MM.1S (cell line): ENCODE measurements around the gene FBXO3.

ENCODE experiments used
- DNase-seq: peaks from one replicate; pipeline ENCODE4 v3.0.0-alpha.2; 2015
- H2AFZ ChIP-seq: fragments of 300-600 bp; sonication (generic); 2 replicates; pipeline ENCODE4 v1.6.0; 2016; ENCODE audit warnings: antibody characterized with exemption, low read length
- H3F3A ChIP-seq: fragments of 300-600 bp; sonication (generic); 2 replicates; pipeline ENCODE4 v1.6.1; 2016; ENCODE audit warnings: mild to moderate bottlenecking, antibody characterized with exemption, low read length, moderate library complexity, mixed read lengths; ENCODE audit not compliant: insufficient read depth
- H3K27ac ChIP-seq: fragments of 300-600 bp; sonication (generic); 2 replicates; pipeline ENCODE4 v1.5.1; 2016; ENCODE audit warnings: mild to moderate bottlenecking, low read length
- H3K27me3 ChIP-seq: fragments of 300-600 bp; sonication (generic); replicated peaks from 2 replicates; pipeline ENCODE4 v1.6.0; 2016; ENCODE audit warnings: low read length; ENCODE audit not compliant: insufficient read depth
- H3K36me3 ChIP-seq: fragments of 300-600 bp; sonication (generic); replicated peaks from 2 replicates; pipeline ENCODE4 v1.6.1; 2016; ENCODE audit warnings: mild to moderate bottlenecking, low read length, mixed read lengths; ENCODE audit not compliant: insufficient read depth
- H3K4me1 ChIP-seq: fragments of 300-600 bp; sonication (generic); 2 replicates; pipeline ENCODE4 v1.6.1; 2016; ENCODE audit warnings: low read length, mixed read lengths
- H3K4me2 ChIP-seq: fragments of 300-600 bp; sonication (generic); 2 replicates; pipeline ENCODE4 v1.6.0; 2016; ENCODE audit warnings: low read depth, low read length
- H3K4me3 ChIP-seq: fragments of 300-600 bp; sonication (generic); 2 replicates; pipeline ENCODE4 v1.5.1; 2016; ENCODE audit warnings: low read length, mixed read lengths
- H3K79me2 ChIP-seq: fragments of 300-600 bp; sonication (generic); 2 replicates; pipeline ENCODE4 v1.6.1; 2016; ENCODE audit warnings: mixed run types, low read length, mixed read lengths
- H3K9ac ChIP-seq: fragments of 300-600 bp; sonication (generic); 2 replicates; pipeline ENCODE4 v1.6.1; 2016; ENCODE audit warnings: low read length, mixed read lengths
- H3K9me2 ChIP-seq: fragments of 300-600 bp; sonication (generic); replicated peaks from 2 replicates; pipeline ENCODE4 v1.6.1; 2016; ENCODE audit warnings: mild to moderate bottlenecking, low read length, mixed read lengths; ENCODE audit not compliant: insufficient read depth
- H3K9me3 ChIP-seq: fragments of 300-600 bp; sonication (generic); replicated peaks from 2 replicates; pipeline ENCODE4 v1.6.1; 2016; ENCODE audit warnings: mild to moderate bottlenecking, low read length, mixed read lengths; ENCODE audit not compliant: insufficient read depth
- H4K20me1 ChIP-seq: fragments of 300-600 bp; sonication (generic); 2 replicates; pipeline ENCODE4 v1.6.1; 2016; ENCODE audit warnings: mild to moderate bottlenecking, low read length, moderate library complexity, mixed read lengths; ENCODE audit not compliant: insufficient read depth
- CTCF ChIP-seq: fragments of 300-600 bp; sonication (generic); IDR thresholded peaks from 2 replicates; pipeline ENCODE4 v1.5.1; 2016; ENCODE audit warnings: antibody characterized with exemption, low read length, mixed read lengths
- EZH2 ChIP-seq: fragments of 300-600 bp; sonication (generic); optimal IDR thresholded peaks from 2 replicates; pipeline ENCODE3; 2017; ENCODE audit warnings: low read depth, mild to moderate bottlenecking, antibody characterized with exemption, low read length, mixed read lengths
- EZH2phosphoT487 ChIP-seq: fragments of 300-600 bp; sonication (generic); IDR thresholded peaks from 2 replicates; pipeline ENCODE4 v1.6.1; 2018; ENCODE audit warnings: antibody characterized with exemption, low read length

The FBXO3 gene

GRCh38 chr11:33713856-33714398 lies 60.4 kb downstream of the FBXO3 start:
- H3K4me2 ChIP-seq, result no peak overlapping the region
- H3F3A ChIP-seq, result peaks cover 15% of the 10 kb centered on the region
- H3K9me3 ChIP-seq, result no peaks in the 10 kb centered on the region
- H3K4me3 ChIP-seq, result no peak overlapping the region
- H4K20me1 ChIP-seq, result peaks cover 13% of the 10 kb centered on the region
- H2AFZ ChIP-seq, result no peak overlapping the region
- no peak for DNase-seq
- no peak overlapping the region for H3K9ac ChIP-seq
- H3K4me1 ChIP-seq, result peaks cover 14% of the 10 kb centered on the region
- H3K79me2 ChIP-seq, result peaks cover 83% of the 10 kb centered on the region
- TF ChIP-seq CTCF (no peak), EZH2 (no peak), EZH2phosphoT487 (no peak)
- no peaks in the 10 kb centered on the region for H3K9me2 ChIP-seq
- H3K36me3 ChIP-seq, result peaks cover 11% of the 10 kb centered on the region
- H3K27ac ChIP-seq, result no peak overlapping the region
- H3K27me3 ChIP-seq, result no peaks in the 10 kb centered on the region

GRCh38 chr11:33713151-33713855 lies 61.0 kb downstream of the FBXO3 start:
- H4K20me1 ChIP-seq, result peaks cover 13% of the 10 kb centered on the region
- no peaks in the 10 kb centered on the region for H3K27me3 ChIP-seq
- H3K27ac ChIP-seq, result no peak overlapping the region
- no peaks in the 10 kb centered on the region for H3K9me3 ChIP-seq
- H3K9me2 ChIP-seq, result no peaks in the 10 kb centered on the region
- H3K36me3 ChIP-seq, result peaks cover 11% of the 10 kb centered on the region
- TF ChIP-seq CTCF, result no peak
- TF ChIP-seq EZH2phosphoT487, result no peak
- TF ChIP-seq EZH2, result no peak
- no peak overlapping the region for H3K9ac ChIP-seq
- peaks cover 21% of the 10 kb centered on the region for H3F3A ChIP-seq
- no peak for DNase-seq
- H3K4me2 ChIP-seq, result no peak overlapping the region
- peaks cover 20% of the 10 kb centered on the region for H3K4me1 ChIP-seq
- peaks cover 81% of the 10 kb centered on the region for H3K79me2 ChIP-seq
- no peak overlapping the region for H2AFZ ChIP-seq
- H3K4me3 ChIP-seq, result no peak overlapping the region

GRCh38 chr11:33712436-33712835 lies 61.9 kb downstream of the FBXO3 start:
- TF ChIP-seq EZH2phosphoT487 (no peak), EZH2 (no peak), CTCF (no peak)
- Histone ChIP-seq H3K27me3 (no peaks in the 10 kb centered on the region), H3K9ac (no peak overlapping the region), H3K4me1 (peaks cover 25% of the 10 kb centered on the region), H3K4me2 (no peak overlapping the region), H2AFZ (no peak overlapping the region), H3K27ac (no peak overlapping the region), H3F3A (peaks cover 21% of the 10 kb centered on the region), H3K9me2 (no peaks in the 10 kb centered on the region), H3K36me3 (peaks cover 11% of the 10 kb centered on the region), H4K20me1 (peaks cover 13% of the 10 kb centered on the region), H3K4me3 (no peak overlapping the region), H3K9me3 (no peaks in the 10 kb centered on the region), H3K79me2 (peaks cover 81% of the 10 kb centered on the region)
- DNase-seq, result no peak
